Mesenchymal stem cell (in vitro differentiated cells and primary cell): ENCODE results near the gene ACER3.

Experiments
- DNase-seq: peaks from one replicate; pipeline ENCODE4 v3.0.0-alpha.2; 2013
- H2AFZ ChIP-seq: one replicate; pipeline ENCODE4 v1.6.1; 2013; ENCODE audit warnings: low read depth, mild to moderate bottlenecking, control low read depth, inconsistent platforms, low read length, moderate library complexity
- H2AK5ac ChIP-seq: 2 replicates; pipeline ENCODE4 v1.6.1; 2013; ENCODE audit warnings: low read length, moderate library complexity, mild to moderate bottlenecking, inconsistent platforms; ENCODE audit not compliant: severe bottlenecking
- H2BK120ac ChIP-seq: one replicate; pipeline ENCODE4 v1.6.1; 2013; ENCODE audit warnings: low read depth, mild to moderate bottlenecking, inconsistent platforms, low read length, moderate library complexity
- H2BK12ac ChIP-seq, 2 experiments: one replicate each; pipeline ENCODE4 v1.6.1; 2013; ENCODE audit warnings: inconsistent platforms in 2 of 2, low read length in 2 of 2, mild to moderate bottlenecking in 2 of 2, moderate library complexity in 2 of 2, control low read depth in 1 of 2
- H2BK15ac ChIP-seq: one replicate; pipeline ENCODE4 v1.6.1; 2013; ENCODE audit warnings: mild to moderate bottlenecking, low read depth, inconsistent platforms; ENCODE audit not compliant: poor library complexity, severe bottlenecking
- H2BK5ac ChIP-seq: 2 replicates; pipeline ENCODE4 v1.6.1; 2013; ENCODE audit warnings: low read depth, mild to moderate bottlenecking, low read length, control low read depth, inconsistent platforms; ENCODE audit not compliant: poor library complexity, severe bottlenecking
- H3K14ac ChIP-seq, 2 experiments: one replicate each; pipeline ENCODE4 v1.6.1; 2013; ENCODE audit warnings: inconsistent platforms in 2 of 2, low read length in 2 of 2, control low read depth in 1 of 2, mild to moderate bottlenecking in 1 of 2, moderate library complexity in 1 of 2
- H3K18ac ChIP-seq, 2 experiments: one replicate each; pipeline ENCODE4 v1.6.1; 2013; ENCODE audit warnings: inconsistent platforms in 2 of 2, low read length in 2 of 2, control low read depth in 1 of 2, low read depth in 1 of 2, mild to moderate bottlenecking in 1 of 2
- H3K23ac ChIP-seq, 2 experiments: one replicate each; pipeline ENCODE4 v1.6.1; 2013; ENCODE audit warnings: inconsistent platforms in 2 of 2, low read length in 2 of 2, mild to moderate bottlenecking in 2 of 2, moderate library complexity in 2 of 2, control low read depth in 1 of 2
- H3K27ac ChIP-seq: 2 replicates; pipeline ENCODE4 v1.5.1; 2013; ENCODE audit warnings: mild to moderate bottlenecking, moderate library complexity, low read length, control low read depth, inconsistent platforms; ENCODE audit not compliant: poor library complexity, severe bottlenecking
- H3K27me3 ChIP-seq, 2 experiments: 2 replicates each; pipeline versions ENCODE4 v1.6.1 to v1.7.0; 2013; ENCODE audit warnings: low read length in 2 of 2, mild to moderate bottlenecking in 2 of 2, moderate library complexity in 2 of 2, control low read depth in 1 of 2, inconsistent platforms in 1 of 2; ENCODE audit not compliant: control insufficient read depth in 1 of 2, insufficient read depth in 1 of 2
- H3K36me3 ChIP-seq, 2 experiments: 2 replicates each; pipeline versions ENCODE4 v1.6.1 to v1.7.0; 2013; ENCODE audit warnings: low read length in 2 of 2, control low read depth in 1 of 2, inconsistent platforms in 1 of 2, low read depth in 1 of 2, mild to moderate bottlenecking in 1 of 2; ENCODE audit not compliant: insufficient read depth in 2 of 2, control insufficient read depth in 1 of 2
- H3K4ac ChIP-seq, 2 experiments: one replicate each; pipeline ENCODE4 v1.6.1; 2013; ENCODE audit warnings: inconsistent platforms in 2 of 2, low read length in 2 of 2, mild to moderate bottlenecking in 2 of 2, moderate library complexity in 2 of 2, control low read depth in 1 of 2, low read depth in 1 of 2
- H3K4me1 ChIP-seq: 2 replicates; pipeline ENCODE4 v1.6.1; 2013; ENCODE audit warnings: low read depth, low read length, control low read depth; ENCODE audit not compliant: control insufficient read depth, insufficient read depth
- H3K4me2 ChIP-seq: 2 replicates; pipeline ENCODE4 v1.6.1; 2013; ENCODE audit warnings: low read length, mild to moderate bottlenecking, inconsistent platforms; ENCODE audit not compliant: poor library complexity, severe bottlenecking
- H3K4me3 ChIP-seq, 2 experiments: 2 replicates each; pipeline versions ENCODE4 v1.5.1 to v1.7.0; 2013; ENCODE audit warnings: low read length in 2 of 2, mild to moderate bottlenecking in 2 of 2, control low read depth in 1 of 2, low read depth in 1 of 2; ENCODE audit not compliant: insufficient read depth in 1 of 2
- H3K79me1 ChIP-seq: replicated peaks from 2 replicates; pipeline ENCODE4 v1.6.1; 2013; ENCODE audit warnings: mild to moderate bottlenecking, control low read depth, low read length, inconsistent platforms; ENCODE audit not compliant: poor library complexity, severe bottlenecking
- H3K9ac ChIP-seq: 2 replicates; pipeline ENCODE4 v1.7.0; 2013; ENCODE audit warnings: mild to moderate bottlenecking, low read length, moderate library complexity
- H3K9me3 ChIP-seq: 2 replicates; pipeline ENCODE4 v1.7.0; 2013; ENCODE audit warnings: mild to moderate bottlenecking, low read length; ENCODE audit not compliant: control insufficient read depth
- H4K8ac ChIP-seq: one replicate; pipeline ENCODE4 v1.6.1; 2013; ENCODE audit warnings: inconsistent platforms, mild to moderate bottlenecking, low read length, moderate library complexity
- H4K91ac ChIP-seq: one replicate; pipeline ENCODE4 v1.6.1; 2013; ENCODE audit warnings: mild to moderate bottlenecking, low read length, inconsistent platforms
- WGBS: methylation state at CpG from one replicate; pipeline ENCODE4 v1.1.7; 2013; ENCODE audit warnings: mixed read lengths; 5-methylcytosine and 5-hydroxymethylcytosine counted together

Gene ACER3

DNA sequence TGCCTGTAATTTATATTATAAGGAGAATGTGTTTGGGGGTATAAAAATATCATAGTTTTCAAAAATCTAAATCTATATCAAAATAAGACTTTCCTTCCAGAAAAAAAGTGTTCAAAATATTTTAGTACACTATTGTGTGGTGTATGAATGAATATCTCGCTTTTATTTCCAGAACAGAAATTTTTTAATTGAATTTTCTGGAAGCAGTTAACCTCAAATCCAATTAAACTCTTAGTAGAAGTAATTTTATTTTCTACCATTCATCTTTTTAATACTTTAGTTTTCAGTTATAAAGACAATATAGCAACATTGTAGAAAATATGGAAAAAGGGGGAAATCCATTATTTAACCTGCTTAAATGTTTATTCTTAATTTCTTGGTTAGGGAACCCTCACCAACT lies 58.7 kb downstream of the ACER3 start:
- Histone ChIP-seq H3K18ac (no peak overlapping the region), H3K27me3 (no peaks in the 10 kb centered on the region), H2AK5ac (no peak overlapping the region), H3K79me1 (peaks cover 6% of the 10 kb centered on the region), H2BK120ac (no peak overlapping the region), H3K9me3 (no peaks in the 10 kb centered on the region), H4K8ac (no peak overlapping the region), H3K23ac (no peak overlapping the region), H3K36me3 (no peaks in the 10 kb centered on the region), H3K4ac (no peak overlapping the region), H3K4me2 (no peak overlapping the region), H3K4me1 (peaks cover 3% of the 10 kb centered on the region), H2AFZ (no peak overlapping the region), H4K91ac (no peak overlapping the region), H3K4me3 (no peak overlapping the region), H2BK5ac (no peak overlapping the region), H2BK15ac (no peak overlapping the region), H2BK12ac (no peak overlapping the region), H3K14ac (no peak overlapping the region), H3K9ac (peak overlapping the region; percentile 89), H3K27ac (no peak overlapping the region)
- DNase-seq = no peak
- no CpG with 5 or more reads among the region's 1 CpG for whole genome bisulfite sequencing

- H3K23ac ChIP-seq = no peak overlapping the region
- no peak overlapping the region for H3K4ac ChIP-seq
- H2BK15ac ChIP-seq = no peak overlapping the region
- no peaks in the 10 kb centered on the region for H3K9me3 ChIP-seq
- H2BK120ac ChIP-seq = no peak overlapping the region
- 53% methylated on average over 6 of the region's 7 CpGs for WGBS
- no peak overlapping the region for H2AFZ ChIP-seq
- H2BK5ac ChIP-seq = no peak overlapping the region
- H2BK12ac ChIP-seq = peak overlapping the region in 1 of 2 experiments; percentile 54
- no peak overlapping the region for H2AK5ac ChIP-seq
- no peak overlapping the region for H3K4me3 ChIP-seq
- H3K14ac ChIP-seq = no peak overlapping the region
- H3K9ac ChIP-seq = peak overlapping the region; percentile 3
- no peak overlapping the region for H4K91ac ChIP-seq
- peak overlapping the region in 1 of 2 experiments; percentile 37 for H3K18ac ChIP-seq
- peak overlapping the region; percentile 49 for H3K4me2 ChIP-seq
- H3K4me1 ChIP-seq = peaks cover 3% of the 10 kb centered on the region
- no peaks in the 10 kb centered on the region for H3K36me3 ChIP-seq
- H3K27me3 ChIP-seq = no peaks in the 10 kb centered on the region
- H3K79me1 ChIP-seq = peaks cover 6% of the 10 kb centered on the region
- DNase-seq = peak; percentile 84
- H4K8ac ChIP-seq = no peak overlapping the region
- no peak overlapping the region for H3K27ac ChIP-seq
These were observed 59.4 kb downstream of the ACER3 start for GRCh38 chr11:76919887-76920746.

DNA sequence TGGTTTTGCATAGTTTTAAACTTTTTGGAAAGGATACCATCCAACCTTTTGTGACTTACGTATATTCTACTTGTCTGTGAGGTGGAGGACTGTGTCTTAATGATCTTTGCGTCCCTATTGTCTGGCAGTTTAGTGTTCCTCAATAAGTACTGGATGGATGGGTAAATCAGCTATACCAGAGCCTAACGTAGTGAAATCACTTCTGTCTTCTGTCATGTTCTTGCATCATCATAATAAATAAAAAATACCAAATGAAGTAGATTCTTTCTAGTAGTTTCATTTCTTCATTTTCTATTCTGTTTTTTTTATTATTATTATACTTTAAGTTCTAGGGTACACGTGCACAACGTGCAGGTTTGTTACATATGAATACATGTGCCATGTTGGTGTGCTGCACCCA lies 66.4 kb downstream of the ACER3 start:
- Histone ChIP-seq H3K27me3 (no peaks in the 10 kb centered on the region), H3K4me3 (no peak overlapping the region), H4K8ac (no peak overlapping the region), H3K9me3 (peaks cover 3% of the 10 kb centered on the region), H3K14ac (no peak overlapping the region), H3K4ac (no peak overlapping the region), H3K36me3 (peaks cover 0 to 7% of the 10 kb centered on the region in 2 experiments), H4K91ac (no peak overlapping the region), H3K79me1 (peaks cover 3% of the 10 kb centered on the region), H3K9ac (no peak overlapping the region), H3K27ac (no peak overlapping the region), H3K23ac (no peak overlapping the region), H2BK12ac (no peak overlapping the region), H3K18ac (no peak overlapping the region), H2BK120ac (no peak overlapping the region), H2BK5ac (no peak overlapping the region), H3K4me2 (no peak overlapping the region), H3K4me1 (no peaks in the 10 kb centered on the region), H2BK15ac (no peak overlapping the region), H2AFZ (no peak overlapping the region), H2AK5ac (no peak overlapping the region)
- DNase-seq = no peak
- 96% methylated on average over 4 of the region's 5 CpGs for WGBS

DNA sequence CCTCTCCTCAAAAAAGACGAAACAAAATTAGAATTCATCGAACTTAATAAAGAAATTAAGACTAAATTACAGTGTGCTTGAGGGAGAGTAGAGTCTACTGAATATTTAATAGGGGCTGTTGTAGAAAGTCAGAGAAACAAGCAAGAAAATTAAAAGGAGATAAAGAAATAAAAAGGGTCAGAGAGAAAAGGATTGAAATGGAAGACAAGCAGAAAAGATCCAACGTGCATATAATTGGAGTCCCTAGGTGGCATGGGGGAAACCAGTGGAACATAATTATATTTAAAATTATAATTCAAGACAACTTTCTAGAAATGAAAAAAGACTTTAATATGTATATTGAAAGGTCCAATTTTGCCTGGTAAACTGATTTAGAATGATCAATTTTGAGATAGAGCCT lies 74.3 kb downstream of the ACER3 start:
- H3K9ac ChIP-seq = no peak overlapping the region
- H2AFZ ChIP-seq = no peak overlapping the region
- H2BK15ac ChIP-seq = no peak overlapping the region
- H3K4ac ChIP-seq = no peak overlapping the region
- H3K27ac ChIP-seq = no peak overlapping the region
- peak; percentile 13 for DNase-seq
- no peaks in the 10 kb centered on the region for H3K79me1 ChIP-seq
- no peak overlapping the region for H4K91ac ChIP-seq
- H3K4me2 ChIP-seq = no peak overlapping the region
- peaks cover 2 to 29% of the 10 kb centered on the region in 2 experiments for H3K36me3 ChIP-seq
- H2AK5ac ChIP-seq = no peak overlapping the region
- H3K9me3 ChIP-seq = peaks cover 31% of the 10 kb centered on the region
- no peak overlapping the region for H3K23ac ChIP-seq
- no peak overlapping the region for H3K4me3 ChIP-seq
- H2BK120ac ChIP-seq = no peak overlapping the region
- H3K18ac ChIP-seq = no peak overlapping the region
- no peaks in the 10 kb centered on the region for H3K27me3 ChIP-seq
- no peak overlapping the region for H3K14ac ChIP-seq
- H2BK12ac ChIP-seq = no peak overlapping the region
- no peaks in the 10 kb centered on the region for H3K4me1 ChIP-seq
- H4K8ac ChIP-seq = no peak overlapping the region
- H2BK5ac ChIP-seq = no peak overlapping the region
- 100% methylated on average over 1 of the region's 3 CpGs for WGBS
